Keratinocyte (primary cell): ENCODE results near the gene MDH1B. TPM values are rescaled to one million over a fixed set of nuclear protein-coding genes. Genes with fewer than 3 reads are reported as not detected.

Source experiments
- DNase-seq: peaks from one replicate; pipeline ENCODE4 v3.0.0-alpha.2; 2011; ENCODE audit warnings: low read depth, missing footprints, low spot score
- FAIRE-seq: peaks from 2 replicates; lab custom pipeline; 2011; peaks lifted over from hg19 to GRCh38; lab: Jason Lieb, UNC
- H2AFZ ChIP-seq: 2 replicates; pipeline ENCODE4 v1.6.0; 2012; ENCODE audit warnings: low read length, control low read depth, inconsistent platforms; ENCODE audit not compliant: control insufficient read depth
- H3K27ac ChIP-seq: 2 replicates; pipeline ENCODE4 v1.5.1; 2011; ENCODE audit warnings: low read length; ENCODE audit not compliant: control insufficient read depth, insufficient read depth
- H3K27me3 ChIP-seq: 3 replicates; pipeline ENCODE4 v1.6.0; 2011; ENCODE audit warnings: low read length; ENCODE audit not compliant: control insufficient read depth, insufficient read depth; ENCODE audit errors: extremely low read depth
- H3K36me3 ChIP-seq, 2 experiments: 2 replicates in 1 of 2; 3 replicates in 1 of 2; pipeline ENCODE4 v1.5.1; 2011; ENCODE audit warnings: low read length in 2 of 2, mild to moderate bottlenecking in 1 of 2; ENCODE audit not compliant: control insufficient read depth in 2 of 2, insufficient read depth in 2 of 2; ENCODE audit errors: extremely low read depth in 1 of 2
- H3K4me1 ChIP-seq: 3 replicates; pipeline ENCODE4 v1.5.1; 2011; ENCODE audit warnings: low read length; ENCODE audit not compliant: control insufficient read depth, insufficient read depth; ENCODE audit errors: extremely low read depth
- H3K4me2 ChIP-seq: 3 replicates; pipeline ENCODE4 v1.6.0; 2011; ENCODE audit warnings: low read depth, low read length; ENCODE audit not compliant: control insufficient read depth, insufficient read depth; ENCODE audit errors: extremely low read depth
- H3K4me3 ChIP-seq, 3 experiments: fragments of 200-600 bp in 1 of 3; sonication (generic) in 1 of 3; 2 replicates in 2 of 3; 3 replicates in 1 of 3; pipeline ENCODE4 v1.5.1; 2011 to 2016; ENCODE audit warnings: low read length in 3 of 3, mild to moderate bottlenecking in 3 of 3, control low read depth in 2 of 3, inconsistent platforms in 1 of 3, low read depth in 1 of 3, mixed read lengths in 1 of 3, mixed run types in 1 of 3, moderate library complexity in 1 of 3; ENCODE audit not compliant: control insufficient read depth in 2 of 3, insufficient read depth in 2 of 3; ENCODE audit errors: extremely low read depth in 1 of 3
- H3K79me2 ChIP-seq: 2 replicates; pipeline ENCODE4 v1.6.0; 2012; ENCODE audit warnings: low read length; ENCODE audit not compliant: control insufficient read depth, insufficient read depth
- H3K9ac ChIP-seq: 3 replicates; pipeline ENCODE4 v1.6.0; 2011; ENCODE audit warnings: low read length; ENCODE audit not compliant: control insufficient read depth, insufficient read depth; ENCODE audit errors: extremely low read depth
- H3K9me1 ChIP-seq: 3 replicates; pipeline ENCODE4 v1.6.0; 2011; ENCODE audit warnings: low read length; ENCODE audit not compliant: control insufficient read depth, insufficient read depth; ENCODE audit errors: extremely low read depth
- H3K9me3 ChIP-seq: 2 replicates; pipeline ENCODE4 v1.5.1; 2012; ENCODE audit warnings: low read depth, low read length; ENCODE audit not compliant: control insufficient read depth
- H4K20me1 ChIP-seq: 3 replicates; pipeline ENCODE4 v1.6.0; 2011; ENCODE audit warnings: low read length; ENCODE audit not compliant: control insufficient read depth, insufficient read depth; ENCODE audit errors: extremely low read depth
- CTCF ChIP-seq, 3 experiments: IDR thresholded peaks in 1 of 3; conservative IDR thresholded peaks in 1 of 3; optimal IDR thresholded peaks in 1 of 3; 2 replicates in 2 of 3; 3 replicates in 1 of 3; pipeline versions ENCODE3 to v1.5.1; 2011; ENCODE audit warnings: low read length in 3 of 3, mild to moderate bottlenecking in 3 of 3, moderate library complexity in 2 of 3, control low read depth in 1 of 3, inconsistent platforms in 1 of 3; ENCODE audit not compliant: insufficient read depth in 2 of 3; ENCODE audit errors: extremely low read depth in 1 of 3
- EZH2 ChIP-seq: IDR thresholded peaks from one replicate; pipeline ENCODE4 v1.6.1; 2012; ENCODE audit warnings: inconsistent platforms, mild to moderate bottlenecking, low read length, moderate library complexity
- dilution Hi-C: fragments of 300-500 bp; cut with MboI; formaldehyde crosslinking; loops from one replicate; pipeline ENCODE4 v1.7.0; 2020; ENCODE audit warnings: low sequenced_read_pairs; ENCODE audit not compliant: extremely low pct_ligation_motif_present
- polyA plus RNA-seq, 5 experiments: library from polyadenylated mRNA; depleted of rRNA in 3 of 5; stranded (reverse) in 3 of 5; stranded (forward) in 1 of 5; unstranded in 1 of 5; fragments of >200 nt; gene quantifications; 1 replicate in 1 of 5; 2 replicates in 3 of 5; 3 replicates in 1 of 5; pipeline versions ENCODE4 v1.2.1 to v1.2.3, GENCODE V29; 2011 to 2012; ENCODE audit warnings: missing spikeins in 2 of 5, low read depth in 1 of 5, low replicate concordance in 1 of 5

MDH1B gene
- polyA plus RNA-seq, 1 donor (not counting 4 experiments of a cell fraction or from before 2014, with no cell fraction given): 1.0 TPM

- DNase-seq: no peak
- Histone ChIP-seq H3K4me3 (no peak overlapping the region), H2AFZ (no peak overlapping the region), H3K36me3 (no peaks in the 10 kb centered on the region), H3K4me1 (no peaks in the 10 kb centered on the region), H3K27me3 (no peaks in the 10 kb centered on the region), H3K79me2 (no peaks in the 10 kb centered on the region), H4K20me1 (no peaks in the 10 kb centered on the region), H3K9me3 (no peaks in the 10 kb centered on the region), H3K9ac (no peak overlapping the region), H3K9me1 (no peaks in the 10 kb centered on the region), H3K27ac (no peak overlapping the region), H3K4me2 (no peak overlapping the region)
- dilution Hi-C loops: no loop called here
- no peak for FAIRE-seq
- no peak for TF ChIP-seq EZH2
- no peak for TF ChIP-seq CTCF (optimal IDR thresholded peaks at IDR 0.05 in 1 of 3, IDR thresholded peaks at IDR 0.05 in 1 of 3, conservative IDR thresholded peaks at IDR 0.05 in 1 of 3; ENCODE audit: extremely low read depth in 1 of 3, insufficient read depth in 2 of 3, low read length in 3 of 3)
Observed at GRCh38 chr2:206692971-206693370, 72.2 kb downstream of the MDH1B start.

- dilution Hi-C loops: no loop called here
- TF ChIP-seq CTCF (optimal IDR thresholded peaks at IDR 0.05 in 1 of 3, IDR thresholded peaks at IDR 0.05 in 1 of 3, conservative IDR thresholded peaks at IDR 0.05 in 1 of 3; ENCODE audit: extremely low read depth in 1 of 3, insufficient read depth in 2 of 3, low read length in 3 of 3) (no peak), EZH2 (no peak)
Observed at GRCh38 chr2:206688990-206689389, 76.1 kb downstream of the MDH1B start.

More at GRCh38 chr2:206688990-206689389, 76.1 kb downstream of the MDH1B start:
- Histone ChIP-seq H4K20me1 (no peaks in the 10 kb centered on the region), H3K9ac (no peak overlapping the region), H3K27me3 (peaks cover 4% of the 10 kb centered on the region), H3K9me1 (no peaks in the 10 kb centered on the region), H3K36me3 (no peaks in the 10 kb centered on the region), H3K4me2 (no peak overlapping the region), H3K9me3 (no peaks in the 10 kb centered on the region), H3K79me2 (no peaks in the 10 kb centered on the region), H2AFZ (no peak overlapping the region), H3K27ac (no peak overlapping the region), H3K4me3 (no peak overlapping the region), H3K4me1 (no peaks in the 10 kb centered on the region)
- no peak for FAIRE-seq
- no peak for DNase-seq
